OCI-LY3 (cell line): ENCODE results near the gene RBCK1.

Experiments
- EZH2phosphoT487 ChIP-seq: fragments of 200-600 bp; shearing (Covaris generic); IDR thresholded peaks from 2 replicates; pipeline ENCODE4 v1.6.1; 2018; ENCODE audit warnings: antibody characterized with exemption, mixed run types, low read depth
- TF ChIP-seq, protein P1 (sequence below): fragments of 200-600, 300-600 bp; sonication (generic); IDR thresholded peaks from 2 replicates; pipeline ENCODE4 v1.5.1; 2014; ENCODE audit warnings: antibody characterized with exemption, low read length, low read depth

DNA sequence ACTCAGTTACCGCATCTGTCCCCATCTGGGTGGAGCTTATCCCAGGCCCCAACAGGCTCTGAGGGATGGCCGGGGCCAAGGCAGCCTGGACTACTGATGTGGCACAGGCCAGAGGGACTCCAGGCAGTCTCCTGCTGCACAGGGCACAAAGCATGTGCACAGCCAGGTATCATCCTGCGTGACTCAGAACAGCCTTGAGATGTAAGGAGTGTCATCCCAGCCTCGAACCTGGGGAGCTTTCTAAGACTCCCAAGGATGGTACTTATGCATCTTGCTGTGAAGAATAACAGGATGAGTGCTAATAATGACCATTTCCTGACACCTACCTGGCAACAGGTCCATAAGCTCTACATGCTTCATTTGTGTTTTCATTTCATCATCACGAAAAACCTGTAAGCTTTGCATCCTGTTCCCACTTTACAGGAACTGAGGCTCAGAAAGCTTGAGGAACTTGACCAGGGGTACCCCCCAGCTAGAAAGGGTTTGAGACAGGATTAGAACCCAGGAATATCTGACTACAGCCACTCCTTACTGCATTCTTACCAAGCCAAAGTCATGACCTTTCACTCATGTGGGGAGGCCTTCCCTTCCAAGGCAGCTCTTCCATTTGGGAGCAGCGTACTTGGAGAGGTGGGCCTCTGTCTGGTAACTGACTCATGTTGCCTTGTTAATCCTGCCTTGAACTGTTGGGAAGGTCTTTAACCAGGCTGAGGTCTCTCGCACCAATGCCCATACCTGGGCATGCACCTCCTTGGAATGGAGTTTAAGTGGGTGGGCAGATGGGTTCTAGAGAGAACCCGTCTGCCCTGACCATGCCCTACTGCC lies 25.6 kb upstream of the RBCK1 start:
- TF ChIP-seq, protein P1, sequence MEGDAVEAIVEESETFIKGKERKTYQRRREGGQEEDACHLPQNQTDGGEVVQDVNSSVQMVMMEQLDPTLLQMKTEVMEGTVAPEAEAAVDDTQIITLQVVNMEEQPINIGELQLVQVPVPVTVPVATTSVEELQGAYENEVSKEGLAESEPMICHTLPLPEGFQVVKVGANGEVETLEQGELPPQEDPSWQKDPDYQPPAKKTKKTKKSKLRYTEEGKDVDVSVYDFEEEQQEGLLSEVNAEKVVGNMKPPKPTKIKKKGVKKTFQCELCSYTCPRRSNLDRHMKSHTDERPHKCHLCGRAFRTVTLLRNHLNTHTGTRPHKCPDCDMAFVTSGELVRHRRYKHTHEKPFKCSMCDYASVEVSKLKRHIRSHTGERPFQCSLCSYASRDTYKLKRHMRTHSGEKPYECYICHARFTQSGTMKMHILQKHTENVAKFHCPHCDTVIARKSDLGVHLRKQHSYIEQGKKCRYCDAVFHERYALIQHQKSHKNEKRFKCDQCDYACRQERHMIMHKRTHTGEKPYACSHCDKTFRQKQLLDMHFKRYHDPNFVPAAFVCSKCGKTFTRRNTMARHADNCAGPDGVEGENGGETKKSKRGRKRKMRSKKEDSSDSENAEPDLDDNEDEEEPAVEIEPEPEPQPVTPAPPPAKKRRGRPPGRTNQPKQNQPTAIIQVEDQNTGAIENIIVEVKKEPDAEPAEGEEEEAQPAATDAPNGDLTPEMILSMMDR, result no peak
- no peak for TF ChIP-seq EZH2phosphoT487
